Loucy (cell line): ENCODE data around the gene SLAMF1.

Source experiments
- H2AFZ ChIP-seq: fragments of 200-600 bp; sonication (generic); 2 replicates; pipeline ENCODE4 v1.6.0; 2016; ENCODE audit warnings: antibody characterized with exemption, mild to moderate bottlenecking, low read length, moderate library complexity
- H3F3A ChIP-seq: fragments of 200-600 bp; 2 replicates; pipeline ENCODE4 v1.6.0; 2016; ENCODE audit warnings: antibody characterized with exemption, low read depth, mild to moderate bottlenecking
- H3K27me3 ChIP-seq: fragments of 200-600 bp; sonication (generic); 2 replicates; pipeline ENCODE4 v1.6.1; 2014; ENCODE audit warnings: low read length, mild to moderate bottlenecking; ENCODE audit not compliant: insufficient read depth, poor library complexity, severe bottlenecking
- H3K36me3 ChIP-seq: fragments of 200-600 bp; sonication (generic); 2 replicates; pipeline ENCODE4 v1.6.1; 2016; ENCODE audit warnings: low read length; ENCODE audit not compliant: insufficient read depth
- H3K4me1 ChIP-seq: fragments of 200-600 bp; sonication (generic); 2 replicates; pipeline ENCODE4 v1.5.1; 2014; ENCODE audit warnings: low read length, mild to moderate bottlenecking; ENCODE audit not compliant: insufficient read depth, poor library complexity, severe bottlenecking
- H3K4me2 ChIP-seq: fragments of 200-600 bp; sonication (generic); 2 replicates; pipeline ENCODE4 v1.6.0; 2014; ENCODE audit warnings: antibody characterized with exemption, low read length, low read depth, mild to moderate bottlenecking; ENCODE audit not compliant: poor library complexity, severe bottlenecking
- H3K4me3 ChIP-seq: fragments of 200-600 bp; sonication (generic); 2 replicates; pipeline ENCODE4 v1.5.1; 2014; ENCODE audit warnings: low read length, mild to moderate bottlenecking, mixed read lengths; ENCODE audit not compliant: poor library complexity, severe bottlenecking
- H3K79me2 ChIP-seq: fragments of 200-600 bp; sonication (generic); 2 replicates; pipeline ENCODE4 v1.6.1; 2014; ENCODE audit warnings: low read length; ENCODE audit not compliant: insufficient read depth
- H3K9ac ChIP-seq: fragments of 200-600 bp; sonication (generic); 2 replicates; pipeline ENCODE4 v1.6.0; 2014; ENCODE audit warnings: mild to moderate bottlenecking, low read depth, low read length, moderate library complexity; ENCODE audit not compliant: poor library complexity, severe bottlenecking
- H3K9me2 ChIP-seq: fragments of 200-600 bp; sonication (generic); replicated peaks from 2 replicates; pipeline ENCODE4 v1.6.1; 2016; ENCODE audit warnings: low read depth, low read length, mixed read lengths
- H3K9me3 ChIP-seq: fragments of 200-600 bp; sonication (generic); 2 replicates; pipeline ENCODE4 v1.6.1; 2014; ENCODE audit warnings: mild to moderate bottlenecking, antibody characterized with exemption, low read length, low read depth; ENCODE audit not compliant: insufficient read depth
- H4K20me1 ChIP-seq: fragments of 200-600 bp; sonication (generic); 2 replicates; pipeline ENCODE4 v1.6.0; 2014; ENCODE audit warnings: antibody characterized with exemption, low read length, mild to moderate bottlenecking; ENCODE audit not compliant: insufficient read depth, poor library complexity, severe bottlenecking
- CTCF ChIP-seq: fragments of 200-600 bp; sonication (generic); conservative IDR thresholded peaks from 2 replicates; pipeline ENCODE4 v1.5.1; 2014; ENCODE audit warnings: mild to moderate bottlenecking, antibody characterized with exemption, low read length
- EZH2phosphoT487 ChIP-seq: fragments of 200-600 bp; IDR thresholded peaks from 2 replicates; pipeline ENCODE4 v1.6.1; 2018; ENCODE audit warnings: antibody characterized with exemption, mild to moderate bottlenecking, moderate library complexity, borderline replicate concordance

SLAMF1 gene

GRCh38 chr1:160682983-160683865, 36.4 kb upstream of the SLAMF1 start:
- Histone ChIP-seq H3K9ac (no peak overlapping the region), H3K79me2 (no peaks in the 10 kb centered on the region), H3K9me3 (no peaks in the 10 kb centered on the region), H3K9me2 (no peaks in the 10 kb centered on the region), H4K20me1 (no peaks in the 10 kb centered on the region), H3K27me3 (no peaks in the 10 kb centered on the region), H3K4me2 (peak overlapping the region; percentile 17), H3F3A (peaks cover 9% of the 10 kb centered on the region; the same call in 1 of the 2 replicates), H3K4me1 (peaks cover 32% of the 10 kb centered on the region), H3K4me3 (no peak overlapping the region), H3K36me3 (peaks cover 14% of the 10 kb centered on the region; the same call in 1 of the 2 replicates), H2AFZ (no peak overlapping the region)
- no peak for TF ChIP-seq CTCF
- TF ChIP-seq EZH2phosphoT487, result no peak

GRCh38 chr1:160681891-160682140, 35.0 kb upstream of the SLAMF1 start:
- Histone ChIP-seq H3K9me3 (no peaks in the 10 kb centered on the region), H2AFZ (no peak overlapping the region), H3K4me1 (peaks cover 32% of the 10 kb centered on the region), H3F3A (peaks cover 9% of the 10 kb centered on the region; the same call in 1 of the 2 replicates), H3K27me3 (no peaks in the 10 kb centered on the region), H3K9me2 (no peaks in the 10 kb centered on the region), H3K4me2 (no peak overlapping the region), H3K4me3 (no peak overlapping the region), H3K9ac (no peak overlapping the region), H3K36me3 (peaks cover 14% of the 10 kb centered on the region; the same call in 1 of the 2 replicates), H3K79me2 (no peaks in the 10 kb centered on the region), H4K20me1 (no peaks in the 10 kb centered on the region)
- TF ChIP-seq EZH2phosphoT487, result no peak
- TF ChIP-seq CTCF, result no peak

- H3K36me3 ChIP-seq, result peaks cover 14% of the 10 kb centered on the region; the same call in 1 of the 2 replicates
- no peaks in the 10 kb centered on the region for H3K27me3 ChIP-seq
- H3F3A ChIP-seq, result peaks cover 9% of the 10 kb centered on the region; the same call in 1 of the 2 replicates
- H3K9me3 ChIP-seq, result no peaks in the 10 kb centered on the region
- H3K4me1 ChIP-seq, result peaks cover 32% of the 10 kb centered on the region
- no peak overlapping the region for H2AFZ ChIP-seq
- peak; percentile 99 for TF ChIP-seq CTCF
- TF ChIP-seq EZH2phosphoT487, result no peak
- H3K4me3 ChIP-seq, result no peak overlapping the region
- no peaks in the 10 kb centered on the region for H3K9me2 ChIP-seq
- no peaks in the 10 kb centered on the region for H3K79me2 ChIP-seq
- no peak overlapping the region for H3K9ac ChIP-seq
- H3K4me2 ChIP-seq, result no peak overlapping the region
- H4K20me1 ChIP-seq, result no peaks in the 10 kb centered on the region
Measured at GRCh38 chr1:160681066-160681890, 34.4 kb upstream of the SLAMF1 start.
